ENCODE results near the gene NIP7.
A peak's percentile ranks its signal among the peaks of the same experiment; 100 is the strongest.

NIP7 gene

DNA sequence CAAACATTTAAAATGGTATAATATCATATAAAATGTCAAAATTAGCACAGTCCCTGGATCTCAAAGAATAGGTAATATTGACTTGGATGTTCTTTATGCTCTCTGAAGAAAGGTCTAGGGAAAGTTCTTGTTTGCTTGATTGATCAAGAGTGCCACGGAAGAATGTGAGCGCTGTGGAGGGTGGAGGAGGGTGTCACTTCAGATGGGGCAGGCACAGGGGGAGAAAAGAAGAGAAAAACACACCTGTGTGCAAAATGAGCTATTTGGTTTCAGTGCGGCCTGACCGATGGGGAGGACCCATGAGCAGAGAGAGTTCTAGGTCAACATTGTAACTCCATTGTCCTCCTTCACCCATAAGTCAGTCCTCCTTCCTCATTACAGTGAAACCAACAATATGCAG is 37.3 kb upstream of the NIP7 start:
- no peak for DNase-seq (ENCODE audit: low read depth)
- H3K4me3 ChIP-seq (ENCODE audit: low read depth, low read length) = no peak overlapping the region

DNA sequence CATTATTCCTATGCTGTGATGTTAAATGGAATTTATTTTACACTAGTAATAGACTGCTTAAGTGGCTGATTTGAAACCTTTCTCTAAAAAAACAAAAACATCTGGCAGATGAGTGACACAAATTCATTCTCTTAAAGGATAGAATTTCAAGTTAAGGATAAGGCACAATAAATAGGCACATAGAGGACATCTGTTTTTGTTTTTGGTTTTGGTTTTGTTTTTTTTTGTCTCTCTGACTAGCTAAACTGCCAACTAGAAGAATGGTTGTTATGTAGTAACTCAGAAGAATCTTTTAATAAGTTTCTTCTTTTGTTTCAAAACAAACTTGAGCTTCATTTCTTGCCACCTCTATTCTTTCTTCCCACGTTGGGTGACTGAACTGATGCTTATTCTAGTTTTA is 33.5 kb upstream of the NIP7 start:
- TF ChIP-seq, protein P1, sequence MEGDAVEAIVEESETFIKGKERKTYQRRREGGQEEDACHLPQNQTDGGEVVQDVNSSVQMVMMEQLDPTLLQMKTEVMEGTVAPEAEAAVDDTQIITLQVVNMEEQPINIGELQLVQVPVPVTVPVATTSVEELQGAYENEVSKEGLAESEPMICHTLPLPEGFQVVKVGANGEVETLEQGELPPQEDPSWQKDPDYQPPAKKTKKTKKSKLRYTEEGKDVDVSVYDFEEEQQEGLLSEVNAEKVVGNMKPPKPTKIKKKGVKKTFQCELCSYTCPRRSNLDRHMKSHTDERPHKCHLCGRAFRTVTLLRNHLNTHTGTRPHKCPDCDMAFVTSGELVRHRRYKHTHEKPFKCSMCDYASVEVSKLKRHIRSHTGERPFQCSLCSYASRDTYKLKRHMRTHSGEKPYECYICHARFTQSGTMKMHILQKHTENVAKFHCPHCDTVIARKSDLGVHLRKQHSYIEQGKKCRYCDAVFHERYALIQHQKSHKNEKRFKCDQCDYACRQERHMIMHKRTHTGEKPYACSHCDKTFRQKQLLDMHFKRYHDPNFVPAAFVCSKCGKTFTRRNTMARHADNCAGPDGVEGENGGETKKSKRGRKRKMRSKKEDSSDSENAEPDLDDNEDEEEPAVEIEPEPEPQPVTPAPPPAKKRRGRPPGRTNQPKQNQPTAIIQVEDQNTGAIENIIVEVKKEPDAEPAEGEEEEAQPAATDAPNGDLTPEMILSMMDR (conservative IDR thresholded peaks at IDR 0.05; ENCODE audit: low read depth, low read length) = no peak
- no peak for DNase-seq (ENCODE audit: low read depth)
- no peak overlapping the region for H3K4me3 ChIP-seq (ENCODE audit: low read depth, low read length)

More for the DNA sequence above, 37.3 kb upstream of the NIP7 start:
- TF ChIP-seq, protein P1 (conservative IDR thresholded peaks at IDR 0.05; ENCODE audit: low read depth, low read length) = no peak

DNA sequence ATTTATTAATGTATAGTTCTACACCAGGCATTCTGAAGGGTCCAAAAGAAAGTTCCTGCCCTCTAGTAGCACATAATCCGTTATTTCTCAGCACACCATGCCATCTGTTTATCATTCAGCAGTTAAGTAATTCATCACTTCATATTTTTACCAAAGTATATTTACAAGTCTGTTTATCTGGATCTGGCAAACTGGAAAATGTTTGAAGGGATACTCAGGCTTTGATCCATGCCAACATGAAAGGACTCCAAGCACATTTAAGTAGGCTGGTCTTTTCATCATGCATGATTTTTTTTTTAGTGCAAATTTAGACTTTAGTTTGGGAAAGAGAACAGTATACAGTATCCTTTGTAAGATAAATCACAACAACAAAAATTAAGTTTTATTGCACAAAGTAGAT is 32.5 kb upstream of the NIP7 start:
- no peak overlapping the region for H3K4me3 ChIP-seq (ENCODE audit: low read depth, low read length)
- DNase-seq (ENCODE audit: low read depth) = no peak
- TF ChIP-seq, protein P1 (conservative IDR thresholded peaks at IDR 0.05; ENCODE audit: low read depth, low read length) = no peak

DNA sequence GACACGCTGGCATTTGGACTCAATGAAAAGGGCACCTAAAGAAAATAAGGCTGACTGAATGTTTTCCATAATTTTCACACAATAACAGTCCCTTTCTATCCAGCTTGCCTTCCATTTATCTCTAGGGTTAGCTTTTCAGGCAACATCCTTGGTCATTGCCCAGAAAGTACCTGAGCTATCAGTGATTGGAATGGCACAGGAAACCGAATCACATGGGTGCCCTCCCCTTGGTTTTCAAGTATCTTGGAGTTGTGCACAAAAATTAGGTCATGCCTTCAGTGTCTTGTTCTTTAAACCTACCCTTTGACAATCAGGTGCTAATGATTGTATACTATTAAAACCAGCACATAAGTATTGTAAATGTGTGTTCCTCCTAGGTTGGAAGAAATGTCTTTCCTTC is 31.7 kb upstream of the NIP7 start:
- DNase-seq (ENCODE audit: low read depth) = no peak
- TF ChIP-seq, protein P1 (conservative IDR thresholded peaks at IDR 0.05; ENCODE audit: low read depth, low read length) = no peak
- H3K4me3 ChIP-seq (ENCODE audit: low read depth, low read length) = no peak overlapping the region

DNA sequence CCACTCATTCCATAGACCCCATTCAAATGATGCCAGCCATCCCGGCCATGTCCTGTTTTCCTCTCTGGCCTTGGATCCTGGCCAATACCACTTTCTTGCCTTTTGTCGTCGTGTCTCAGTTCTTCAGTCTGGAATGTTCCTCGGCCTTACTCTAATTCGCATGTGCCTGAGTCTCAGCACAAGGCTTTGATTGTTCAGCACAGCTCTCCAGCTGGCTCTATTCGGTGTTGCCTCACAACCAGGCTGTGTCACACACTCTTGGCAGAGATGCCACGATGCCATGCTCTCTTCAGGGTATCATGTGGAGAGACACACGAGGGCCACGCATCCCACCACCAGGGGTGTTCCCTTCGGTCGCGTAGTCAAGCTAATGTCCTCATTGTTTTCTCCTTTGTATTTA is 30.3 kb upstream of the NIP7 start:
- H3K4me3 ChIP-seq (ENCODE audit: low read depth, low read length) = no peak overlapping the region
- TF ChIP-seq, protein P1 (conservative IDR thresholded peaks at IDR 0.05; ENCODE audit: low read depth, low read length) = no peak
- DNase-seq (ENCODE audit: low read depth) = no peak

DNA sequence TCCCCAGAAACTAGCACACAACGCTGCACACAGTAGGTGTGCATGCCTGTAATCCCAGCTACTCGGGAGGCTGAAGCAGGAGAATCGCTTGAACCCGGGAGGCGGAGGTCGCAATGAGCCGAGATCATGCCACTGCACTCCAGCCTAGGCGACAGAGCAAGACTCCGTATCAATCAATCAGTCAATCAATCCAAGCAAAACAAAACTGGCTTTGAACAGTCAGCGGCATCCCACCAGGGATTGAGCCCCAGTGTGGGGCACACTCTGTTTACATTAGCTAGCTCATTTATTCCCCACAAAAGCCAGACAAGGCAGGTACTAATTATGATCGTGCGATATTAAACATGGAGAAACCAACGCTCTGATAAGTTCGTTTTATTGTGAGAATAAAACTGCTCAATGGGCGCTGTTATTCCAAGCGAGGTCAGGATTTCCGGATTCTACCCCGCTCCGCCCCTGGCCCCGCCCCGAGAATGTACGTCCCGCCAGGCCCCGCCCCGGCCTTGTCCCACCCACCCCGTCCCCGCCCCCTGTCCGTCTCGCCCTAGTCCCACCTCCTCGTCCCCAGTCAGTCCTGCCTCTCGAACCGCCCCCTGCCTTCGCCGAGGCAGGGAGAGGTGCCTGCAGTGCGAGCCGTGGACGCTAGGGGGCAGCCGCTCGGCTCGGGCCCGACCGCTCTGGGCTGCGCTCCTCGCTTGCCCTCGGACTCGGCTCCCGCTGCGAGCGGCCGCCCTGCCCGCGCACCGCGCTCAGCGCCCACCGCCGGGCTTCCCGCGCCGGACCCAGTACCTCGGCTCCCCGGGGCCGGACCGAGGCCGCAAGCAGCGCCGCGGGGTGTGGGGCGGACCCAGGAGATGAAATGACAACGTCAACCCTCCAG is 28.7 kb upstream of the NIP7 start, which contains the start of gene VPS4A:
Gene VPS4A, plus strand, starts transcription at position 698 of the 880 bp plus-strand sequence. Its CDS starts 162 bp downstream, at position 860.
- H3K4me3 ChIP-seq (ENCODE audit: low read depth, low read length) = peak within 1 kb of the TSS; percentile 83
- peak; percentile 99 for DNase-seq (ENCODE audit: low read depth)
- TF ChIP-seq, protein P1 (conservative IDR thresholded peaks at IDR 0.05; ENCODE audit: low read depth, low read length) = peak; percentile 75

All from choroid plexus epithelial cell (primary cell).